NCI-H748 (cell line): ENCODE data around the gene KMT2B.
A peak's percentile ranks its signal among the peaks of the same experiment; 100 is the strongest.
"Not testable (repeated sequence)": the region's sequence is repeated elsewhere in the genome, so short reads cannot be mapped to it uniquely, and the experiment has no call there.

Experiments used
- DNase-seq: peaks from one replicate; lab custom pipeline; 2025; ENCODE audit not compliant: unreplicated experiment; lab: John Stamatoyannopoulos, UW

The KMT2B gene

GRCh38 chr19:35755550-35756376 lies 38.0 kb downstream of the KMT2B start:
- peak; percentile 58 for DNase-seq

GRCh38 chr19:35756377-35757230 lies 38.8 kb downstream of the KMT2B start, which contains the start of gene HSPB6:
HSPB6 (minus strand) TSS chr19:35757029; CDS start chr19:35757008, 21 bp downstream.
- peak; percentile 50 for DNase-seq

GRCh38 chr19:35757231-35757748 lies 39.5 kb downstream of the KMT2B start:
- peak; percentile 87 for DNase-seq

GRCh38 chr19:35757749-35758608 lies 40.2 kb downstream of the KMT2B start, which contains the start of gene PROSER3:
PROSER3 (plus strand) TSS chr19:35758176; CDS start chr19:35758216, 40 bp downstream.
- DNase-seq: peak; percentile 100

GRCh38 chr19:35759697-35760096 lies 41.9 kb downstream of the KMT2B start:
- DNase-seq: no peak

- no peak for DNase-seq
Measured at GRCh38 chr19:35760711-35761349, 43.0 kb downstream of the KMT2B start.

GRCh38 chr19:35764432-35765315 lies 46.9 kb downstream of the KMT2B start:
- no peak for DNase-seq

- DNase-seq: no peak
Measured at GRCh38 chr19:35766571-35767104, 48.8 kb downstream of the KMT2B start.

- no peak for DNase-seq
Measured at GRCh38 chr19:35767288-35768081, 49.7 kb downstream of the KMT2B start.

GRCh38 chr19:35768082-35768421 lies 50.2 kb downstream of the KMT2B start:
- DNase-seq: no peak

- DNase-seq: not testable (repeated sequence)
Measured at GRCh38 chr19:35772362-35772761, 54.6 kb downstream of the KMT2B start.

GRCh38 chr19:35773020-35773806 lies 55.4 kb downstream of the KMT2B start:
- DNase-seq: no peak

- peak; percentile 51 for DNase-seq
Measured at GRCh38 chr19:35774274-35775045, 56.7 kb downstream of the KMT2B start.

GRCh38 chr19:35775046-35775297 lies 57.2 kb downstream of the KMT2B start:
- DNase-seq: no peak

GRCh38 chr19:35775298-35776101 lies 57.7 kb downstream of the KMT2B start, which contains the start of gene ARHGAP33:
ARHGAP33 (plus strand) TSS chr19:35775564; CDS start chr19:35775659, 95 bp downstream.
- DNase-seq: peak; percentile 100
